Measurements from ENCODE around the gene SUMF1. TPM values are rescaled to one million over a fixed set of nuclear protein-coding genes. Genes with fewer than 3 reads are reported as not detected.

SUMF1 gene
- total RNA-seq, 2 donors from 2014 or later, result 13.1 to 15.3 TPM

DNA sequence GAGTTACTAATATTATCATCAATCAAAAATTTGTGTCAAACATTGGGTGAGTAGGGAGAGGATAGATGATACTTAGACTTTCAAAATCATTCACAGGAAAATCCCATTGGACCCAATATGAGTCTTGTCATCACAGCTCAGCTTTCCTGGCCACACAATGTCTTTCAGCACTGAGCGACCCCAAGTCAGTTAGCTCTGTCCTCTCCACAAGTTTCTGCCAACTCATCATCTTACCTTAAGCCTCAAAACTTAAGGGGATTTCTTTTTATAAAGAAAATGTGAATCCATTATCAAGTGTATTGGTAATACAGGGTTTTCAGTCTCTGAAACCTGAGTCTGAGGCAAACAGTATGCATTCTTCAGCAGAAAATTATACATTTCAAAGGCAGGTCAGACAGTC lies 55.8 kb downstream of the SUMF1 start:
- peaks cover 11% of the 10 kb centered on the region for H3K36me3 Mint-ChIP-seq (ENCODE audit: low read depth)
- no peak for DNase-seq

DNA sequence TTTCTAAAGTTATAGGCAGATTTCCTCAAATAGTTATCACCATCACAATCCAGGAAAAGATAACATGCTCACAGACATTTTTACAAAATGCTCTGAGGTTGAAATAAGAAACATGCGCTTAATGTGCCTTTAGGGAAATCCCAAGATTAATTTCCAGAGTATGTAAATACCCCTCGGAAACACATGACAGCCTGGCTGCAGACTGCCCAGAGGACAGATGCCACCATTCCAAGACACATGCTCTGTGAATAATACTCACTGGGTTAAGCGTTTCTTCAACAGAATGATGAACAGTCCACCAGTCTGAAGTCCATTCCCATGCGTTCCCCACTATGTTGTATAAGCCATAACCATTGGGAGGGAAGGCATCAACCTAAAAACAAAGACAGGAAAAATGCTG lies 56.5 kb downstream of the SUMF1 start:
- Mint-ChIP-seq H3K36me3 (ENCODE audit: low read depth) (peaks cover 11% of the 10 kb centered on the region), H3K27ac (no peak overlapping the region), H3K4me1 (peaks cover 23% of the 10 kb centered on the region), H3K27me3 (no peaks in the 10 kb centered on the region), H3K4me3 (no peak overlapping the region)
- H3K9me3 ChIP-seq (ENCODE audit: control insufficient read depth, low read length, poor library complexity, severe bottlenecking), result no peaks in the 10 kb centered on the region
- DNase-seq (no peak), ATAC-seq (no peak)

More for the DNA sequence above, 55.8 kb downstream of the SUMF1 start:
- Mint-ChIP-seq H3K4me3 (no peak overlapping the region), H3K27me3 (no peaks in the 10 kb centered on the region), H3K27ac (no peak overlapping the region), H3K4me1 (peaks cover 21% of the 10 kb centered on the region)
- H3K9me3 ChIP-seq (ENCODE audit: control insufficient read depth, low read length, poor library complexity, severe bottlenecking), result no peaks in the 10 kb centered on the region
- ATAC-seq, result no peak

DNA sequence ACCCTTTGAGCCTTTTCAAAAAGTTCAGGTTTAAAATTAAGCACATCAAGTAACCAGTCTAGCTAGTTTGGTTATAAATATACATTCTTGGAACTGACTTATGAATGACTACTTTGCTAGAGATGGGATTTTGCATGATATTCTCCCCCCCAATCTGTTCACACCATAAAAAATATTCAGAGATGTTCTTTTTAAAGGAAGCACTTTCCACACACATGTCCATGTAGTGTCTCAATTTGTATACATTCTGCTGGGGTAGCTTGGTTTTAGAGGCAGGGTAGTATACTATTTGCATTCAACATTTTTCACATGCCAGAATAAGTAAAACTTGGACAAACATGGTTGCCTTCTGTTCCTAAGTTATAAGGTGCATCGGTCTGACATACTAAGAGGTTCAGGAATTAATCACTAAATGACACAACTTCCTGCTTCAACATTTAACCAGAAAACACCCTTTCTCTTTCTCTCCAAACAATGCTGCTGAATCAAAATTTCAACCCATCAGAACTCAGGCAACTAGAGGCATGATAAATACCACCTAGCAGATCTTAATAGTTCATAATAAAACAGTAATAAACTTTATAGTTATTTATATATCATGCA lies 57.0 kb downstream of the SUMF1 start:
- H3K27ac Mint-ChIP-seq, result peak overlapping the region; percentile 56
- no peak for DNase-seq
- H3K4me3 Mint-ChIP-seq, result peak overlapping the region; percentile 50
- H3K36me3 Mint-ChIP-seq (ENCODE audit: low read depth), result peaks cover 11% of the 10 kb centered on the region
- peaks cover 25% of the 10 kb centered on the region for H3K4me1 Mint-ChIP-seq
- no peaks in the 10 kb centered on the region for H3K27me3 Mint-ChIP-seq
- no peaks in the 10 kb centered on the region for H3K9me3 ChIP-seq (ENCODE audit: control insufficient read depth, low read length, poor library complexity, severe bottlenecking)
- ATAC-seq, result no peak

DNA sequence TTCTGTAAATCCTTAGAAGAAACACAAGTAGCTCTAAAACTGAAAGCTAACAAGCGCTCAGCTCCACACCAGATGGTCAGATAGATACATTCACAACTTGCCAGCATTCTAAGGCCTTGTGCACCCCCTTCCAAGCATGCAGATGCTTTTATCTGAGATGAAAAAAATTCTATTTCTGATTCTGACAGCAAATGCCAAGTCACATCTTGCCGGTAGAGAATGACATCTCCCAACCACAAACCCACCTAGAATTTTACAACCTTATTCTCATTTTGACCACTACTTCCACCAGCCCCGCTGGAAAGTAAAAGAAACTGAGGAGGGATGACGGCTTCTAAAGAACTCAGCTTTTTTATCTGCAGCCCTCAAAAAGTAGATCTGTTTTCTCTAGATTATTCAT lies 57.7 kb downstream of the SUMF1 start:
- peak overlapping the region; percentile 56 for H3K27ac Mint-ChIP-seq
- H3K9me3 ChIP-seq (ENCODE audit: control insufficient read depth, low read length, poor library complexity, severe bottlenecking), result no peaks in the 10 kb centered on the region
- ATAC-seq (no peak), DNase-seq (no peak)
- peaks cover 25% of the 10 kb centered on the region for H3K4me1 Mint-ChIP-seq
- peaks cover 18% of the 10 kb centered on the region for H3K36me3 Mint-ChIP-seq (ENCODE audit: low read depth)
- H3K4me3 Mint-ChIP-seq, result peak overlapping the region; percentile 25
- no peaks in the 10 kb centered on the region for H3K27me3 Mint-ChIP-seq

DNA sequence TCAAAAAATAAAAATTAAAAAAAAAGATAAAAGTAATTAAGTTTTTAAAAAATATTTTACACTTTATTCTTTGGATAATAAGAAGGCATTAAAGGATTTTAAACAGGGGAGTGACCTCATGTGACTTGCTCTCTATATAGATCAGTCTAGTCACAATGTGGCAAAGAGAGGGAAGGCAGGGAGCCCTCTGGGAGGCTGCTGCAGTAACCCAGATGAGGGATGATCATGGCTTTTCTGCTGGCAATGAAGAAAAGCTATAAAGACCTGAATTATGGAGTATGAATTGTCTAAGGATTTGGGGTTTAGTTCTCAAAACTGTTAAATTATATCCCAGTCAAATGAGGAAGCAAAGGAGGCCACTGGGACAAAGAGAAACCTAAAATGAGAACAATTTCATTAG lies 58.1 kb downstream of the SUMF1 start:
- Mint-ChIP-seq H3K27ac (no peak overlapping the region), H3K4me3 (no peak overlapping the region), H3K27me3 (no peaks in the 10 kb centered on the region), H3K36me3 (ENCODE audit: low read depth) (peaks cover 18% of the 10 kb centered on the region), H3K4me1 (peaks cover 25% of the 10 kb centered on the region)
- ATAC-seq (no peak), DNase-seq (no peak)
- H3K9me3 ChIP-seq (ENCODE audit: control insufficient read depth, low read length, poor library complexity, severe bottlenecking), result no peaks in the 10 kb centered on the region

DNA sequence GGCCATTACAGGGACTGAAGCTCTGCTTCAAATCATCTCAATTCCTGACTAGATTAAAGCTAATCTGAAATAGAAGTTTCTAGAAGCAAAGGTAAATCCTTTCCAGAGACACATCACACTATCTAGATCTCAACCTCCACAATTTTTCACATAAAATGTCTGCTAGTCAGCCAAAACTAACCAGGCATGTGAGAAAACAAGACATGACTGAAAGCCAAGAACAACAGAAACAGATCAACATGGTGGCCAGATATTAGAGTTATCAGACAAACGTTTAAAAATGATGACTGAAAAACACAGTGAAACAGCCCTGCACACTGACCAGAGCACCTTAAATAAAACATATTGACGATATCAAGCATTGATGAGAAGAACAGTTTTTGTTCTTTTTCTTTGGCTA lies 59.1 kb downstream of the SUMF1 start:
- H3K9me3 ChIP-seq (ENCODE audit: control insufficient read depth, low read length, poor library complexity, severe bottlenecking), result no peaks in the 10 kb centered on the region
- no peak for DNase-seq
- ATAC-seq, result no peak
- Mint-ChIP-seq H3K27ac (no peak overlapping the region), H3K4me3 (no peak overlapping the region), H3K4me1 (peaks cover 25% of the 10 kb centered on the region), H3K36me3 (ENCODE audit: low read depth) (peaks cover 20% of the 10 kb centered on the region), H3K27me3 (no peaks in the 10 kb centered on the region)

DNA sequence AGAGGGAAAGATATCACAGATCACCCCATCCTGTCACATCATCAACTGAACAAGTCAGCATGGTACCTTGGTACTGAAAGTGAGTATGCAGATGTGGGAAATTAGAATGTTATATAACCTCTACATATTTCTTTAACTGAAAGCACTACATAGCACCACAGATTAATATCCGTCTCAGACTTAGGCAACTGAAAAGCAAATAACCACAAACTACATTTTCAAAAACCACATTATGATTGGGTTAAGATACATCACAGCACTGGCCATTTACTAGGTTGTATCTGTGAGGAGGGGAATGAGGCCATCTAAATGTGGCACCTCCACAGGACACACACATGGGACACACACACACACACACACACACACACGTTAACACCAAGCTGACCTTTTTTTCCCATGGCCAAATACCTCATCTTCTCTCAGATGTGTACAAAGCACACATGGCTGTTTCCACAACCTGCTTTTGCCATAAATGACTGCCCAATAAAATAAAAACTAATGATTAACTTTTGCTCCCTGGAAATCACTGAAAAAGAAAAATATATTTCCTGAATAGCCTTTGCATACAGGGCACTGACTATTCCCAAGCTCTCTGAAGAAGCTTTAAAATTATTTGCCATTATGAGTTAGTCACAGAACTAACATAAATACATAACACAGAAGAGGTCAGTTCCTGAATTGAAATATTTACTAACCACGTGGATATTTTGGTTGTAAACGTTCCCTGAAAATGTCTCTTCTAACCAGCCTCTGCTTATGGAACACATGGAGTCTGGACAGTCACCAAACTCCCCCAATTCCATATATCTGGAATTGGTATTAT lies 60.1 kb downstream of the SUMF1 start:
- peaks cover 25% of the 10 kb centered on the region for H3K4me1 Mint-ChIP-seq
- ATAC-seq (peak; percentile 36), DNase-seq (no peak)
- H3K27ac Mint-ChIP-seq, result no peak overlapping the region
- no peaks in the 10 kb centered on the region for H3K9me3 ChIP-seq (ENCODE audit: control insufficient read depth, low read length, poor library complexity, severe bottlenecking)
- H3K27me3 Mint-ChIP-seq, result no peaks in the 10 kb centered on the region
- H3K4me3 Mint-ChIP-seq, result no peak overlapping the region
- peaks cover 18% of the 10 kb centered on the region for H3K36me3 Mint-ChIP-seq (ENCODE audit: low read depth)

DNA sequence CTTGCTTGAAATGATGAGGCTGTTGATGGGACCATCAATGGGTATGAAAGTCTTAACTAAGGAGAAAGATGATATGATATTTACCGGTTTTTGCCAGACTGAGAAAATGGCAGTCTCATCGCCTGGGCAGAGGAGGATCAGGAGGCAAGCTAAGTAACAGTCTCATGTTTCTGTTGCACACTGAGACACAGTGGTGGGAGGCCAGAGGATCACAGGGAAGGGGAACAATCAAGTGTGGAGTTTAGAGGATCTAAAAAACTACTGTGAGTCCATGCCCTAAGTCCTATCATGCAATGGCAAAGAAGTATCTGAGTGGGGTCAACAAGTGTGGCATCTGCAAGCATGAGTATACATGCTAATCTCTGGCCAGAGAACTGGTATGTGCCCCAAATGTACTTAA lies 62.2 kb downstream of the SUMF1 start:
- H3K4me3 Mint-ChIP-seq, result no peak overlapping the region
- H3K27ac Mint-ChIP-seq, result no peak overlapping the region
- H3K27me3 Mint-ChIP-seq, result no peaks in the 10 kb centered on the region
- peaks cover 11% of the 10 kb centered on the region for H3K36me3 Mint-ChIP-seq (ENCODE audit: low read depth)
- ATAC-seq, result no peak
- DNase-seq, result no peak
- H3K4me1 Mint-ChIP-seq, result peaks cover 17% of the 10 kb centered on the region
- H3K9me3 ChIP-seq (ENCODE audit: control insufficient read depth, low read length, poor library complexity, severe bottlenecking), result no peaks in the 10 kb centered on the region

DNA sequence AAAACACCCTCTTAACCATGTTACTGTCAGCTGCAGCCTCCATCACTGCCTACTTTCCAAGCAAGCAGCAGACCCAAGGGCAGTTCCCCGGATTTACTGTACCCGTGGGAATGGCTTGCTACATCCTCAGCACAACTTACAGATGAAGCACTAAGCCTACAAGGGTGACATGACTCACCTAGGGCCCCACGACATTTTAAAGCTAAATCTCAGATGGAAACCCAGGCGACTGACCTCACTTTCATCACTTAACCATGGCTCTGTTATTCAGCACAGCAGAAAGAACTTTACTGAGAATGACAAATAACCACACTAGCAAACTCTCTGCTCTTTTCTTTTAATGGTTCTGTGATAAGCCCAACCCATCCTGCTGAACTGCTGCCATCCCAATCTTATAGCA lies 65.6 kb downstream of the SUMF1 start:
- peaks cover 9% of the 10 kb centered on the region for H3K4me1 Mint-ChIP-seq
- H3K27ac Mint-ChIP-seq, result no peak overlapping the region
- no peaks in the 10 kb centered on the region for H3K27me3 Mint-ChIP-seq
- peaks cover 11% of the 10 kb centered on the region for H3K36me3 Mint-ChIP-seq (ENCODE audit: low read depth)
- H3K9me3 ChIP-seq (ENCODE audit: control insufficient read depth, low read length, poor library complexity, severe bottlenecking), result no peaks in the 10 kb centered on the region
- no peak overlapping the region for H3K4me3 Mint-ChIP-seq
- DNase-seq, result no peak
- ATAC-seq, result no peak

DNA sequence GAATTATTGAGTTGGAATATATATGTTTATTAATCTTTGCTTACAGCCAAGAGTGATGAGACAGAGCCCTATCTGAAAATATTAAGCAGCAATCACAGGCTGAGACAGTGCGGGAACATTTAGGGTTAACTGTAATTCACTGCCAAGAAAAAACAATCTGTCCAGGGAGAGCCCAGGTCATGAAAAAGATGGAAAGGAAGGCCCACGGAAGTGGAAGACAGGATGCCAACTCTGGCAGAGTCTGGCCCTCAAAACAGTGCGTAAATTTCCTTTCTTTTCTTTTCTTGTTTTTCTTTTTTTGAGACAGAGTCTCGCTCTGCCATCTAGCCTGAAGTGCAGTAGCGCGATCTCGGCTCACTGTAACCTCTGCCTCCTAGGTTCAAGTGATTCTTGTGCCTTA lies 67.6 kb downstream of the SUMF1 start:
- H3K27ac Mint-ChIP-seq, result no peak overlapping the region
- H3K9me3 ChIP-seq (ENCODE audit: control insufficient read depth, low read length, poor library complexity, severe bottlenecking), result no peaks in the 10 kb centered on the region
- H3K36me3 Mint-ChIP-seq (ENCODE audit: low read depth), result peaks cover 4% of the 10 kb centered on the region
- no peaks in the 10 kb centered on the region for H3K27me3 Mint-ChIP-seq
- peaks cover 12% of the 10 kb centered on the region for H3K4me1 Mint-ChIP-seq
- DNase-seq (no peak), ATAC-seq (no peak)
- H3K4me3 Mint-ChIP-seq, result no peak overlapping the region

DNA sequence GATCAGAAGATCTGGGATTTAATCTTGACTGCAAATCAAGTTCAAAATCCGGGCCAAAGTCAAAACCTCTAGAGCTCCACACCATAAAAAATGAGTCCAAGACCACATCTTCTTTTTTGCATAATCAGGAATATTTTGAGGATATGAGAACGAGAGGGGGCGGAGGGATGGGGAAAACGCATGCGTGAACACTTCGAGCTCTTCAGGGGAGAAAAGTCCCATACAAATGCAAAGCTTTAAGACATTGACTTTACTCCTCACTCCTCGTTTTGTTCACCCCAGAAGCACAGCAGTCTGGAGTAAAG lies 68.2 kb downstream of the SUMF1 start:
- Mint-ChIP-seq H3K4me1 (peaks cover 12% of the 10 kb centered on the region), H3K36me3 (ENCODE audit: low read depth) (peaks cover 4% of the 10 kb centered on the region), H3K27ac (no peak overlapping the region), H3K4me3 (no peak overlapping the region), H3K27me3 (no peaks in the 10 kb centered on the region)
- DNase-seq, result no peak
- H3K9me3 ChIP-seq (ENCODE audit: control insufficient read depth, low read length, poor library complexity, severe bottlenecking), result no peaks in the 10 kb centered on the region
- ATAC-seq, result no peak

DNA sequence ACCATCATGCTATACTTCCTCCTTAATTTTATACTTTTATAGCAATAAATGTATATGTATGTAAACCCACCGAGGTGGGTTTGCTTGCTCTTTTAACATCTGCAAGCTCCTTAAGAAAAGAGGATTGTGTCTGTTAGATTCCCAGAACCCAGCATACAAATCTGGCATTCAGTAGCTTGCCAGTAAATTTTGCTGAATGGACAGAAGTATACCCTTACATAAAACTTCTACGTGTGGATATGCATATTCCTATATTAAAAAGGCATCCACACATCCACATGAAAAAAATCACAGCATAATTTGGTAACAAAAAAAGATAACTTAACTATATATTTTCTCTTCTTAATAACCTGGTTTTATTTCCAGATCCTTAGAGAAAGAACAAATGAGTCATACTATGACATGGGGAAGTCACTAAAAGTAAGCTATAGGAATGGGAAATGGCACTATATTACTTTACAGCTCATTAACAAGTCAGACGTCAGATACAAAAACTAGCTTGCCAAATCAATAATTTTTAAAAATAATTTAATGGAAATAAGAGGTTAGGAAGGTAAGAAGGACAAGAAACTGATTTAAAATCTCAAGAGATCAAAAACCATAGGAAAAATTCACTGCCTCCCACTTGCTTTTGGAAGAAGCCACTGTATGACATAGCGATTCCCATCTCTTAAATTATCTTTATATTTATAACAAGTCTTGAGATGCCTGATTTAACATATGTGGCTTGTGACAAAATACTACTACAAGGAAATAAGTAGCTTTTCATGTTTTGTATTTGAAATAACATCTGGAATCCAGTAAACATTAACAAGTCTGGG lies 68.7 kb downstream of the SUMF1 start:
- no peak overlapping the region for H3K27ac Mint-ChIP-seq
- DNase-seq (no peak), ATAC-seq (no peak)
- H3K4me1 Mint-ChIP-seq, result peaks cover 12% of the 10 kb centered on the region
- H3K4me3 Mint-ChIP-seq, result no peak overlapping the region
- H3K9me3 ChIP-seq (ENCODE audit: control insufficient read depth, low read length, poor library complexity, severe bottlenecking), result no peaks in the 10 kb centered on the region
- H3K36me3 Mint-ChIP-seq (ENCODE audit: low read depth), result peaks cover 3% of the 10 kb centered on the region
- no peaks in the 10 kb centered on the region for H3K27me3 Mint-ChIP-seq

DNA sequence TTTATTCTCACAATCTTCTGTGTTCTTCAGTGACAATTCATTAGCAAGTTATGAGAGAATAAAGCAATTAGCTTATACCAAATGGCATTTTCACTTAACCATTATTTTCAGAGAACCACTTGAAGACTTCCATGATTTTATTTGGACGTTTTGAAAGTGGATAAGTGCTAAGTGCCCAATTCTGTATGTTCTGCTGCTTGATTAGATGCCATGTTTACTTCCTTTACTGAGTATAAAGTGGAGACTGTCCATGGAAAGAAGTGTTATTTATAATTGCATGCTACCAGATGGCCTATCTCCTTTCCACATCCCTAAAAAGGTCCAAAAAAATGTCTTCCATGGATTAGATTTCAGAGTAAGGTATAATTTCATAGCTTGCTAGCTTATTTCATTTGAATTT lies 69.6 kb downstream of the SUMF1 start:
- no peaks in the 10 kb centered on the region for H3K9me3 ChIP-seq (ENCODE audit: control insufficient read depth, low read length, poor library complexity, severe bottlenecking)
- H3K27me3 Mint-ChIP-seq, result no peaks in the 10 kb centered on the region
- H3K4me3 Mint-ChIP-seq, result no peak overlapping the region
- H3K4me1 Mint-ChIP-seq, result peaks cover 12% of the 10 kb centered on the region
- H3K27ac Mint-ChIP-seq, result no peak overlapping the region
- ATAC-seq (no peak), DNase-seq (no peak)
- peaks cover 2% of the 10 kb centered on the region for H3K36me3 Mint-ChIP-seq (ENCODE audit: low read depth)

All from T-helper 17 cell (primary cell).